Measurements from ENCODE around the gene MDN1.

- no peak for TF ChIP-seq YY1 (IDR thresholded peaks at IDR 0.05; ENCODE audit: insufficient read depth, insufficient read length)
- no peak for TF ChIP-seq ZNF274 (IDR thresholded peaks at IDR 0.05; ENCODE audit: low read depth, low read length)
Measured at GRCh38 chr6:89650579-89650978, 169.0 kb downstream of the MDN1 start.
